ENCODE results near the gene A2M.
"Not testable (repeated sequence)": the region's sequence is repeated elsewhere in the genome, so short reads cannot be mapped to it uniquely, and the experiment has no call there.

A2M gene

GRCh38 chr12:9115731-9116559, at the start of gene A2M:
TSS of gene A2M (minus strand) at chr12:9115919. CDS start at chr12:9115849, 70 bp downstream.
- FAIRE-seq, result no peak
- DNase-seq (ENCODE audit: insufficient read length, low spot score), result no peak

GRCh38 chr12:9163392-9163791, 47.7 kb upstream of the A2M start:
- FAIRE-seq (no peak), DNase-seq (ENCODE audit: insufficient read length, low spot score) (no peak)

- DNase-seq (ENCODE audit: insufficient read length, low spot score), result no peak
- no peak for FAIRE-seq
Measured at GRCh38 chr12:9156119-9156518, 40.4 kb upstream of the A2M start.

GRCh38 chr12:9149372-9149771, 33.7 kb upstream of the A2M start:
- no peak for DNase-seq (ENCODE audit: insufficient read length, low spot score)

GRCh38 chr12:9148926-9149325, 33.2 kb upstream of the A2M start:
- no peak for FAIRE-seq
- no peak for DNase-seq (ENCODE audit: insufficient read length, low spot score)

More at GRCh38 chr12:9149372-9149771, 33.7 kb upstream of the A2M start:
- FAIRE-seq, result no peak

- FAIRE-seq (no peak), DNase-seq (ENCODE audit: insufficient read length, low spot score) (no peak)
Measured at GRCh38 chr12:9147461-9147860, 31.7 kb upstream of the A2M start.

GRCh38 chr12:9144730-9145106, 29.0 kb upstream of the A2M start:
- DNase-seq (ENCODE audit: insufficient read length, low spot score) (no peak), FAIRE-seq (no peak)

- no peak for DNase-seq (ENCODE audit: insufficient read length, low spot score)
- no peak for FAIRE-seq
Measured at GRCh38 chr12:9143929-9144729, 28.4 kb upstream of the A2M start.

GRCh38 chr12:9143137-9143536, 27.4 kb upstream of the A2M start:
- FAIRE-seq, result no peak

GRCh38 chr12:9139588-9140290, 24.0 kb upstream of the A2M start:
- FAIRE-seq; DNase-seq (ENCODE audit: insufficient read length, low spot score): not testable (repeated sequence)

More at GRCh38 chr12:9143137-9143536, 27.4 kb upstream of the A2M start:
- no peak for DNase-seq (ENCODE audit: insufficient read length, low spot score)

- FAIRE-seq (no peak), DNase-seq (ENCODE audit: insufficient read length, low spot score) (no peak)
Measured at GRCh38 chr12:9135903-9136310, 20.2 kb upstream of the A2M start.

- FAIRE-seq (no peak), DNase-seq (ENCODE audit: insufficient read length, low spot score) (no peak)
Measured at GRCh38 chr12:9134981-9135628, 19.4 kb upstream of the A2M start.

GRCh38 chr12:9133216-9133916, 17.6 kb upstream of the A2M start:
- DNase-seq (ENCODE audit: insufficient read length, low spot score), result no peak
- FAIRE-seq, result no peak

- FAIRE-seq (no peak), DNase-seq (ENCODE audit: insufficient read length, low spot score) (no peak)
Measured at GRCh38 chr12:9132008-9132535, 16.4 kb upstream of the A2M start.

GRCh38 chr12:9130244-9130643, 14.5 kb upstream of the A2M start:
- DNase-seq (ENCODE audit: insufficient read length, low spot score) (no peak), FAIRE-seq (no peak)

GRCh38 chr12:9127936-9128663, 12.4 kb upstream of the A2M start:
- FAIRE-seq, result no peak
- DNase-seq (ENCODE audit: insufficient read length, low spot score), result no peak

GRCh38 chr12:9127484-9127883, 11.8 kb upstream of the A2M start:
- DNase-seq (ENCODE audit: insufficient read length, low spot score) (no peak), FAIRE-seq (no peak)

GRCh38 chr12:9124383-9125031, 8.8 kb upstream of the A2M start:
- no peak for DNase-seq (ENCODE audit: insufficient read length, low spot score)
- FAIRE-seq, result no peak

All from HTR-8/SVneo (cell line).